Liver (tissue), 9 donors: Measurements from ENCODE around the gene IMPDH2. TPM values are rescaled to one million over a fixed set of nuclear protein-coding genes. Genes with fewer than 3 reads are reported as not detected.

Experiments used
- DNase-seq: peaks from one replicate; pipeline ENCODE4 v3.0.0-alpha.2; 2017; ENCODE audit warnings: low spot score
- H3K27ac ChIP-seq, 2 donors: one replicate each; pipeline ENCODE4 v1.7.0; 2013; ENCODE audit warnings: inconsistent platforms in 2 of 2, low read length in 2 of 2, control low read depth in 1 of 2, low read depth in 1 of 2, mild to moderate bottlenecking in 1 of 2
- H3K27me3 ChIP-seq, 4 donors: one replicate each; pipeline versions ENCODE4 v1.6.1 to v1.7.0; 2013; ENCODE audit warnings: low read length in 3 of 4, inconsistent platforms in 1 of 4, mild to moderate bottlenecking in 1 of 4, moderate library complexity in 1 of 4; ENCODE audit not compliant: control insufficient read depth in 4 of 4, insufficient read depth in 4 of 4
- H3K36me3 ChIP-seq, 4 donors: one replicate each; pipeline versions ENCODE4 v1.6.1 to v1.7.0; 2013; ENCODE audit warnings: low read length in 3 of 4, mild to moderate bottlenecking in 3 of 4, low read depth in 1 of 4, moderate library complexity in 1 of 4; ENCODE audit not compliant: control insufficient read depth in 4 of 4, insufficient read depth in 3 of 4
- H3K4me1 ChIP-seq, 4 donors: one replicate each; pipeline versions ENCODE4 v1.6.1 to v1.7.0; 2013; ENCODE audit warnings: low read length in 3 of 4, mild to moderate bottlenecking in 3 of 4, moderate library complexity in 1 of 4; ENCODE audit not compliant: control insufficient read depth in 4 of 4, insufficient read depth in 4 of 4
- H3K4me3 ChIP-seq, 3 donors: one replicate each; pipeline versions ENCODE4 v1.6.1 to v1.7.0; 2013; ENCODE audit warnings: low read length in 3 of 3, control low read depth in 1 of 3, low read depth in 1 of 3, mild to moderate bottlenecking in 1 of 3
- H3K9ac ChIP-seq, 2 donors: one replicate each; pipeline ENCODE4 v1.7.0; 2013; ENCODE audit warnings: low read length in 2 of 2, mild to moderate bottlenecking in 2 of 2, moderate library complexity in 2 of 2, control low read depth in 1 of 2, low read depth in 1 of 2
- H3K9me3 ChIP-seq, 4 donors: one replicate each; pipeline versions ENCODE4 v1.6.1 to v1.7.0; 2013; ENCODE audit warnings: low read length in 3 of 4; ENCODE audit not compliant: control insufficient read depth in 4 of 4
- EGR1 ChIP-seq, 2 donors: IDR thresholded peaks; 2 replicates each; pipeline ENCODE4 v1.6.1; 2016 to 2018; ENCODE audit warnings: antibody characterized with exemption in 2 of 2, low read depth in 2 of 2
- FOXA2 ChIP-seq: IDR thresholded peaks from 2 replicates; pipeline ENCODE4 v1.6.1; 2016; ENCODE audit warnings: antibody characterized with exemption
- HNF4A ChIP-seq, 2 donors: conservative IDR thresholded peaks; 2 replicates each; pipeline ENCODE4 v1.6.1; 2016; ENCODE audit warnings: antibody characterized with exemption in 2 of 2, mild to moderate bottlenecking in 2 of 2
- HNF4G ChIP-seq: IDR thresholded peaks from 2 replicates; pipeline ENCODE4 v1.6.1; 2016; ENCODE audit warnings: antibody characterized with exemption
- JUND ChIP-seq, 2 donors: IDR thresholded peaks; 2 replicates each; pipeline ENCODE4 v1.6.1; 2016; ENCODE audit warnings: antibody characterized with exemption in 2 of 2
- NR2F2 ChIP-seq: IDR thresholded peaks from 2 replicates; pipeline ENCODE4 v1.6.1; 2016; ENCODE audit warnings: antibody characterized with exemption
- RAD21 ChIP-seq, 2 donors: IDR thresholded peaks; 2 replicates each; pipeline ENCODE4 v1.6.1; 2016; ENCODE audit warnings: antibody characterized with exemption in 2 of 2, mild to moderate bottlenecking in 2 of 2
- RXRA ChIP-seq, 2 donors: IDR thresholded peaks; 2 replicates each; pipeline ENCODE4 v1.6.1; 2017 to 2018; ENCODE audit warnings: antibody characterized with exemption in 2 of 2, mild to moderate bottlenecking in 1 of 2
- SP1 ChIP-seq: IDR thresholded peaks from 2 replicates; pipeline ENCODE4 v1.6.1; 2018; ENCODE audit warnings: antibody characterized with exemption, mild to moderate bottlenecking
- TAF1 ChIP-seq: conservative IDR thresholded peaks from 2 replicates; pipeline ENCODE4 v1.6.1; 2016; ENCODE audit warnings: antibody characterized with exemption, mild to moderate bottlenecking
- YY1 ChIP-seq: IDR thresholded peaks from 2 replicates; pipeline ENCODE4 v1.6.1; 2016; ENCODE audit warnings: antibody characterized with exemption, mild to moderate bottlenecking
- WGBS: extraction: QIAGEN DNeasy Blood & Tissue Kit; methylation state at CpG from one replicate; pipeline ENCODE4 v1.1.7; 2013; 5-methylcytosine and 5-hydroxymethylcytosine counted together
- polyA plus RNA-seq, 2 donors: library from polyadenylated mRNA; stranded (reverse) in 1 of 2; unstranded in 1 of 2; fragments of 200-250 nt in 1 of 2; fragments of >200 nt in 1 of 2; fragmentation: Nextera tagmentation in 1 of 2; extraction: Ambion mirVana in 1 of 2; gene quantifications; one replicate each; pipeline versions ENCODE4 v1.2.1 to v1.2.3, GENCODE V29; 2013 to 2015
- total RNA-seq, 2 donors: library from RNA; depleted of rRNA; stranded (reverse); fragments of >200 nt; gene quantifications; one replicate each; pipeline ENCODE4 v1.2.3, GENCODE V29; 2014
- TF ChIP-seq, protein P1 (sequence below): IDR thresholded peaks from 2 replicates; pipeline ENCODE4 v1.6.1; 2016; ENCODE audit warnings: antibody characterized with exemption
- TF ChIP-seq, protein P2 (sequence below): fragments of 150-350 bp; IDR thresholded peaks from 2 replicates; pipeline ENCODE4 v1.5.1; 2017; ENCODE audit warnings: improper control_type of control experiment, low read depth, low read length; ENCODE audit not compliant: missing input control
- TF ChIP-seq, protein P3 (sequence below): IDR thresholded peaks from 2 replicates; pipeline ENCODE4 v1.6.1; 2016; ENCODE audit warnings: antibody characterized with exemption
- TF ChIP-seq, protein P4 (sequence below): IDR thresholded peaks from 2 replicates; pipeline ENCODE4 v1.6.1; 2016; ENCODE audit warnings: antibody characterized with exemption, mild to moderate bottlenecking
- TF ChIP-seq, protein P5 (sequence below): IDR thresholded peaks from 2 replicates; pipeline ENCODE4 v1.6.1; 2016; ENCODE audit warnings: antibody characterized with exemption
- donor health status: healthy.
- donor health status: healthy.
- donor health status: healthy.
- donor health status: healthy.
- donor health status: healthy.

Gene IMPDH2
- total and polyA plus RNA-seq, 4 donors, result 20.9 to 182 (median 39.7) TPM

DNA sequence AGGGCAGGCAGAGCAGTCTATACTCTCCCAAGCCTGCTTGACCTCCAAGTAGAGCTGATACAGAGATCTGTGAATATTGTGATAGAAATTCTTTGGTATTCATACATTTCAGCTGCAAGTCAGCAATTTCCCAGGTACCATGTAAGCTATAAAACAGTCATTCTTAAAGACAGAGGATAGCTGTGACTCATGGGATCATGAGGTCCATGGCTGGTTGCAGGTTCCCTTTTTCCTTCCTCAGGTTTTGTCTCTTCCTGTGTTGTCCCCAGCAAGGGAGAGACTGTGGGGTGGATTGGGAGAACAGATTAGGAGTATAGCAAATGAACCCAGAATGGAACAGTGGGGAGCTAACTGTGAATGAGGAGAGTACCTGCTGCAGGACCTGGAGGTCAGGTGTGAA lies 44.5 kb downstream of the IMPDH2 start:
- H3K9ac ChIP-seq, result no peak overlapping the region
- DNase-seq, result no peak

DNA sequence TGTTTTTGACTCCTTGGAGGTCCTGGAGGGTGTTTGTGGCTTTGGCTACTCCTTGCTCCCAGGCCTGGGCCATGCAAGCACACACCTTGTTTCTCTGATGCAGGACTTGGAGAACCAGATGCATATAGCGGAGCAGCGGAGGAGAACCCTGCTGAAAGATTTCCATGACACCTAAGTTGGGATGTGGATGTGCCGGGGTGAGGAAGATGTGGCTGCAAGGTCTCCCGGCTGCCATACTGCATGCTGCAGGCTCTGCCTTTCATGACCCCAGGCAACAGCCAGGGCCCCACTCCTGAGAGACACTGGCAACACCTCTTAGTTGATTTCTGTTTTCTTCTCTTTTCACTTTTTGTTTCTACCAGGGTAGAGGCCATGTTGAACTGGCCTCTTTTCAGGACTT lies 46.1 kb downstream of the IMPDH2 start:
- WGBS, result 95% methylated on average over 4 of the region's 4 CpGs
- TF ChIP-seq HNF4A (conservative IDR thresholded peaks at IDR 0.05) (no peak), YY1 (no peak), RAD21 (IDR thresholded peaks at IDR 0.05) (no peak), EGR1 (IDR thresholded peaks at IDR 0.05; ENCODE audit: low read depth in 2 of 2) (no peak), SP1 (no peak), TAF1 (no peak)
- TF ChIP-seq, protein P1, sequence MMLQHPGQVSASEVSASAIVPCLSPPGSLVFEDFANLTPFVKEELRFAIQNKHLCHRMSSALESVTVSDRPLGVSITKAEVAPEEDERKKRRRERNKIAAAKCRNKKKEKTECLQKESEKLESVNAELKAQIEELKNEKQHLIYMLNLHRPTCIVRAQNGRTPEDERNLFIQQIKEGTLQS, result no peak
- TF ChIP-seq, protein P2, sequence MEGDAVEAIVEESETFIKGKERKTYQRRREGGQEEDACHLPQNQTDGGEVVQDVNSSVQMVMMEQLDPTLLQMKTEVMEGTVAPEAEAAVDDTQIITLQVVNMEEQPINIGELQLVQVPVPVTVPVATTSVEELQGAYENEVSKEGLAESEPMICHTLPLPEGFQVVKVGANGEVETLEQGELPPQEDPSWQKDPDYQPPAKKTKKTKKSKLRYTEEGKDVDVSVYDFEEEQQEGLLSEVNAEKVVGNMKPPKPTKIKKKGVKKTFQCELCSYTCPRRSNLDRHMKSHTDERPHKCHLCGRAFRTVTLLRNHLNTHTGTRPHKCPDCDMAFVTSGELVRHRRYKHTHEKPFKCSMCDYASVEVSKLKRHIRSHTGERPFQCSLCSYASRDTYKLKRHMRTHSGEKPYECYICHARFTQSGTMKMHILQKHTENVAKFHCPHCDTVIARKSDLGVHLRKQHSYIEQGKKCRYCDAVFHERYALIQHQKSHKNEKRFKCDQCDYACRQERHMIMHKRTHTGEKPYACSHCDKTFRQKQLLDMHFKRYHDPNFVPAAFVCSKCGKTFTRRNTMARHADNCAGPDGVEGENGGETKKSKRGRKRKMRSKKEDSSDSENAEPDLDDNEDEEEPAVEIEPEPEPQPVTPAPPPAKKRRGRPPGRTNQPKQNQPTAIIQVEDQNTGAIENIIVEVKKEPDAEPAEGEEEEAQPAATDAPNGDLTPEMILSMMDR, result no peak
- TF ChIP-seq, protein P3, sequence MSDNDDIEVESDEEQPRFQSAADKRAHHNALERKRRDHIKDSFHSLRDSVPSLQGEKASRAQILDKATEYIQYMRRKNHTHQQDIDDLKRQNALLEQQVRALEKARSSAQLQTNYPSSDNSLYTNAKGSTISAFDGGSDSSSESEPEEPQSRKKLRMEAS, result no peak
- TF ChIP-seq, protein P4, sequence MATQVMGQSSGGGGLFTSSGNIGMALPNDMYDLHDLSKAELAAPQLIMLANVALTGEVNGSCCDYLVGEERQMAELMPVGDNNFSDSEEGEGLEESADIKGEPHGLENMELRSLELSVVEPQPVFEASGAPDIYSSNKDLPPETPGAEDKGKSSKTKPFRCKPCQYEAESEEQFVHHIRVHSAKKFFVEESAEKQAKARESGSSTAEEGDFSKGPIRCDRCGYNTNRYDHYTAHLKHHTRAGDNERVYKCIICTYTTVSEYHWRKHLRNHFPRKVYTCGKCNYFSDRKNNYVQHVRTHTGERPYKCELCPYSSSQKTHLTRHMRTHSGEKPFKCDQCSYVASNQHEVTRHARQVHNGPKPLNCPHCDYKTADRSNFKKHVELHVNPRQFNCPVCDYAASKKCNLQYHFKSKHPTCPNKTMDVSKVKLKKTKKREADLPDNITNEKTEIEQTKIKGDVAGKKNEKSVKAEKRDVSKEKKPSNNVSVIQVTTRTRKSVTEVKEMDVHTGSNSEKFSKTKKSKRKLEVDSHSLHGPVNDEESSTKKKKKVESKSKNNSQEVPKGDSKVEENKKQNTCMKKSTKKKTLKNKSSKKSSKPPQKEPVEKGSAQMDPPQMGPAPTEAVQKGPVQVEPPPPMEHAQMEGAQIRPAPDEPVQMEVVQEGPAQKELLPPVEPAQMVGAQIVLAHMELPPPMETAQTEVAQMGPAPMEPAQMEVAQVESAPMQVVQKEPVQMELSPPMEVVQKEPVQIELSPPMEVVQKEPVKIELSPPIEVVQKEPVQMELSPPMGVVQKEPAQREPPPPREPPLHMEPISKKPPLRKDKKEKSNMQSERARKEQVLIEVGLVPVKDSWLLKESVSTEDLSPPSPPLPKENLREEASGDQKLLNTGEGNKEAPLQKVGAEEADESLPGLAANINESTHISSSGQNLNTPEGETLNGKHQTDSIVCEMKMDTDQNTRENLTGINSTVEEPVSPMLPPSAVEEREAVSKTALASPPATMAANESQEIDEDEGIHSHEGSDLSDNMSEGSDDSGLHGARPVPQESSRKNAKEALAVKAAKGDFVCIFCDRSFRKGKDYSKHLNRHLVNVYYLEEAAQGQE, result no peak
- H3K27ac ChIP-seq, result no peak overlapping the region
- no peaks in the 10 kb centered on the region for H3K9me3 ChIP-seq
- H3K4me3 ChIP-seq, result no peak overlapping the region
- no peak for DNase-seq
- no peak overlapping the region for H3K9ac ChIP-seq
- no peaks in the 10 kb centered on the region for H3K27me3 ChIP-seq
- peaks cover 14 to 62% (median 48%) of the 10 kb centered on the region in 4 donors for H3K36me3 ChIP-seq
- H3K4me1 ChIP-seq, result no peaks in the 10 kb centered on the region

More for the DNA sequence above, 44.5 kb downstream of the IMPDH2 start:
- Histone ChIP-seq H3K36me3 (peaks cover 9 to 51% (median 40%) of the 10 kb centered on the region in 4 donors), H3K27me3 (no peaks in the 10 kb centered on the region), H3K4me3 (no peak overlapping the region), H3K4me1 (peaks cover 0 to 7% (median 5%) of the 10 kb centered on the region in 4 donors), H3K27ac (no peak overlapping the region), H3K9me3 (no peaks in the 10 kb centered on the region)
- TF ChIP-seq YY1 (no peak), JUND (IDR thresholded peaks at IDR 0.05) (no peak)
- TF ChIP-seq, protein P1, result no peak

DNA sequence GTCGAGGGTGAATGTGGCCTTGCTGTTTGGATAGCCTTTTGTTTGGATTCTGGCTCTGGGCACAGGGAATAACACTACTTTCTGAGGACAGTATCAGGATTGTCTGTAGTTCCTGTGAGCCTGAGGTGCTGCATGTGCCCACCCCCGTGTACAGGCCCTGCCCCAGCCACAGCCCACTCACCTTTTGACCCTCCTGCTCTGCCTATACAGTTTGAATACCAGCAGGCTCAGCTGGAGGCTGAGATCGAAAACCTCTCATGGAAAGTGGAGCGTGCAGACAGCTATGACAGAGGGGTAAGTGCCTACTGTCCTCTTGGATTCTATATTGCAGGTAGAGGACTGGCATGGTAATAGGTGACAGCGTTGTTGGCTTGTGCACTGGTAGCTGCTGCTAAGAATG lies 46.5 kb downstream of the IMPDH2 start:
- Histone ChIP-seq H3K4me3 (no peak overlapping the region), H3K9ac (no peak overlapping the region), H3K27ac (no peak overlapping the region), H3K27me3 (no peaks in the 10 kb centered on the region), H3K36me3 (peaks cover 14 to 66% (median 51%) of the 10 kb centered on the region in 4 donors), H3K4me1 (no peaks in the 10 kb centered on the region), H3K9me3 (no peaks in the 10 kb centered on the region)
- DNase-seq, result no peak
- WGBS, result 87% methylated on average over 5 of the region's 5 CpGs
- TF ChIP-seq SP1 (no peak), RAD21 (IDR thresholded peaks at IDR 0.05) (no peak), YY1 (no peak), FOXA2 (no peak), HNF4G (no peak), NR2F2 (no peak), RXRA (IDR thresholded peaks at IDR 0.05) (no peak)
- TF ChIP-seq, protein P1, result no peak
- TF ChIP-seq, protein P2, result no peak
- TF ChIP-seq, protein P5, sequence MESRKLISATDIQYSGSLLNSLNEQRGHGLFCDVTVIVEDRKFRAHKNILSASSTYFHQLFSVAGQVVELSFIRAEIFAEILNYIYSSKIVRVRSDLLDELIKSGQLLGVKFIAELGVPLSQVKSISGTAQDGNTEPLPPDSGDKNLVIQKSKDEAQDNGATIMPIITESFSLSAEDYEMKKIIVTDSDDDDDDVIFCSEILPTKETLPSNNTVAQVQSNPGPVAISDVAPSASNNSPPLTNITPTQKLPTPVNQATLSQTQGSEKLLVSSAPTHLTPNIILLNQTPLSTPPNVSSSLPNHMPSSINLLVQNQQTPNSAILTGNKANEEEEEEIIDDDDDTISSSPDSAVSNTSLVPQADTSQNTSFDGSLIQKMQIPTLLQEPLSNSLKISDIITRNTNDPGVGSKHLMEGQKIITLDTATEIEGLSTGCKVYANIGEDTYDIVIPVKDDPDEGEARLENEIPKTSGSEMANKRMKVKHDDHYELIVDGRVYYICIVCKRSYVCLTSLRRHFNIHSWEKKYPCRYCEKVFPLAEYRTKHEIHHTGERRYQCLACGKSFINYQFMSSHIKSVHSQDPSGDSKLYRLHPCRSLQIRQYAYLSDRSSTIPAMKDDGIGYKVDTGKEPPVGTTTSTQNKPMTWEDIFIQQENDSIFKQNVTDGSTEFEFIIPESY, result no peak
